DND-41 (cell line): Measurements from ENCODE around the gene RNASEL.

Experiments used
- EZH2 ChIP-seq: IDR thresholded peaks from 3 replicates; pipeline ENCODE4 v1.6.1; 2012; ENCODE audit warnings: borderline replicate concordance, low read depth, mild to moderate bottlenecking, moderate library complexity, low read length, inconsistent platforms; ENCODE audit not compliant: severe bottlenecking
- TF ChIP-seq, protein P1 (sequence below): IDR thresholded peaks from 2 replicates; pipeline ENCODE4 v1.5.1; 2012; ENCODE audit warnings: borderline replicate concordance, low read length, moderate library complexity, mild to moderate bottlenecking; ENCODE audit not compliant: poor library complexity, severe bottlenecking; ENCODE audit errors: extremely low read depth

DNA sequence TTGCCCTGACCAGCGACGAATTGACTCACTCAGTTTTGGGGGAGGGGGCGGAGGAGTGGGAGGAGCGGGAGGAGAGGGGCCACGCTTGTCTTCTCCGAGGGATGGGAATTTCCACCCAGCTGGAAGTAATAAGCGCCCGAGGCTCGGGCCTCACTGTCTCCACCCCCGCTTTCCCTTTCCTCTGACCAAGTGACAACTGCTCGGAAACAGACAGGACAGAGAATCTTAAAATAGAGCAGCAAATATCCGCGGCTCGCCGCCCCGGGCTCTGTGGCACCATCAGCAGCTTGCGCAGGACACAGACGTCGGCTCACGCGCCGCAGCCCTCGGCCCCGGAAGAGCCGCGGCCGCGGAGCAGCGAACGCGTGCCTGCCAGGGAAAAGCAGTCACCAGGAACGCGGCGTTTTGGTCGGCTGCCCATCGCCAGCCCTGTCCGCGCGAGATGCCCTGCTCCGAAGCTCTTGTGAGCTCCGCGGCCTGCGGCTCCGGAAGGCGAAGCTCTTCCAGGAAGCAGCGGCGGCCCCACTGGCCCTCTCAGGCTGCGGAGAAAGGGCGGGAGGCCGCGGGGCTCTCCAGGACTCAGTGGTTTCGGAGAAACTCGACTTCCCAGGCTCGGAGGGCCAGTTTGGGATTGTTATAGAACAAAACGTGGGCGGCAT is 25.9 kb upstream of the RNASEL start:
- TF ChIP-seq, protein P1, sequence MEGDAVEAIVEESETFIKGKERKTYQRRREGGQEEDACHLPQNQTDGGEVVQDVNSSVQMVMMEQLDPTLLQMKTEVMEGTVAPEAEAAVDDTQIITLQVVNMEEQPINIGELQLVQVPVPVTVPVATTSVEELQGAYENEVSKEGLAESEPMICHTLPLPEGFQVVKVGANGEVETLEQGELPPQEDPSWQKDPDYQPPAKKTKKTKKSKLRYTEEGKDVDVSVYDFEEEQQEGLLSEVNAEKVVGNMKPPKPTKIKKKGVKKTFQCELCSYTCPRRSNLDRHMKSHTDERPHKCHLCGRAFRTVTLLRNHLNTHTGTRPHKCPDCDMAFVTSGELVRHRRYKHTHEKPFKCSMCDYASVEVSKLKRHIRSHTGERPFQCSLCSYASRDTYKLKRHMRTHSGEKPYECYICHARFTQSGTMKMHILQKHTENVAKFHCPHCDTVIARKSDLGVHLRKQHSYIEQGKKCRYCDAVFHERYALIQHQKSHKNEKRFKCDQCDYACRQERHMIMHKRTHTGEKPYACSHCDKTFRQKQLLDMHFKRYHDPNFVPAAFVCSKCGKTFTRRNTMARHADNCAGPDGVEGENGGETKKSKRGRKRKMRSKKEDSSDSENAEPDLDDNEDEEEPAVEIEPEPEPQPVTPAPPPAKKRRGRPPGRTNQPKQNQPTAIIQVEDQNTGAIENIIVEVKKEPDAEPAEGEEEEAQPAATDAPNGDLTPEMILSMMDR = no peak
- TF ChIP-seq EZH2 = no peak
